CD4-positive, CD25-positive, alpha-beta regulatory T cell (primary cell): ENCODE data around the gene ATXN8OS. TPM values are rescaled to one million over a fixed set of nuclear protein-coding genes. Genes with fewer than 3 reads are reported as not detected.

ENCODE experiments used
- ATAC-seq, 2 donors: fragments of 150-1000 bp; cut with Tn5 transposase; one replicate each; pipeline ENCODE4 v1.10.0; 2021; ENCODE audit warnings: low read depth in 2 of 2, moderate number of reproducible peaks in 2 of 2, moderate library complexity in 1 of 2
- DNase-seq, 3 donors: peaks; one replicate each; pipeline versions ENCODE4 v3.0.0 to v3.0.0-alpha.2; 2012 to 2022; ENCODE audit warnings: mixed read lengths in 1 of 3
- H3K27ac ChIP-seq: one replicate; pipeline ENCODE4 v1.7.0; 2013; ENCODE audit warnings: mild to moderate bottlenecking, low read length; ENCODE audit not compliant: insufficient read depth, poor library complexity, severe bottlenecking
- H3K27me3 ChIP-seq: one replicate; pipeline ENCODE4 v1.7.0; 2013; ENCODE audit warnings: low read length; ENCODE audit not compliant: control insufficient read depth, insufficient read depth
- H3K36me3 ChIP-seq: one replicate; pipeline ENCODE4 v1.7.0; 2013; ENCODE audit warnings: mild to moderate bottlenecking, low read length, moderate library complexity; ENCODE audit not compliant: control insufficient read depth, insufficient read depth
- H3K4me1 ChIP-seq: 2 replicates; pipeline ENCODE4 v1.7.0; 2013; ENCODE audit warnings: mild to moderate bottlenecking, low read length; ENCODE audit not compliant: insufficient read depth, control insufficient read depth, poor library complexity, severe bottlenecking
- H3K4me3 ChIP-seq: one replicate; pipeline ENCODE4 v1.7.0; 2013; ENCODE audit warnings: low read depth, mild to moderate bottlenecking, low read length, moderate library complexity
- H3K9me3 ChIP-seq, 2 experiments: 1 replicate in 1 of 2; 2 replicates in 1 of 2; pipeline ENCODE4 v1.7.0; 2013; ENCODE audit warnings: low read length in 2 of 2, mild to moderate bottlenecking in 1 of 2, moderate library complexity in 1 of 2; ENCODE audit not compliant: control insufficient read depth in 2 of 2
- H3K27ac Mint-ChIP-seq, 3 donors: one replicate each; pipeline ENCODE4 v1.8.0; 2020 to 2022; ENCODE audit warnings: mild to moderate bottlenecking in 3 of 3, mixed read lengths in 3 of 3, moderate library complexity in 2 of 3
- H3K27me3 Mint-ChIP-seq: one replicate; pipeline ENCODE4 v1.8.0; 2022; ENCODE audit warnings: mild to moderate bottlenecking, mixed read lengths
- H3K36me3 Mint-ChIP-seq: one replicate; pipeline ENCODE4 v1.8.0; 2020; ENCODE audit warnings: mixed read lengths
- H3K4me1 Mint-ChIP-seq, 4 donors: one replicate each; pipeline ENCODE4 v1.8.0; 2020 to 2022; ENCODE audit warnings: mixed read lengths in 4 of 4, mild to moderate bottlenecking in 1 of 4
- H3K4me3 Mint-ChIP-seq, 4 donors: one replicate each; pipeline ENCODE4 v1.8.0; 2020 to 2022; ENCODE audit warnings: mild to moderate bottlenecking in 4 of 4, mixed read lengths in 4 of 4, moderate library complexity in 3 of 4
- H3K9me3 Mint-ChIP-seq, 7 donors: one replicate each; pipeline ENCODE4 v1.8.0; 2020 to 2022; ENCODE audit warnings: mixed read lengths in 7 of 7, mild to moderate bottlenecking in 3 of 7, moderate library complexity in 2 of 7
- polyA plus RNA-seq, 4 donors: library from polyadenylated mRNA; unstranded; fragments of 300-500 nt; fragmentation: Illumina TruSeq; gene quantifications; one replicate each; pipeline ENCODE4 v1.2.3, GENCODE V29; 2021
- total RNA-seq: library from RNA; stranded (reverse); gene quantifications from one replicate; pipeline ENCODE4 v1.2.3, GENCODE V29; 2022

Gene ATXN8OS
- total and polyA plus RNA-seq, 5 donors from 2014 or later, result not detected

GRCh38 chr13:70171151-70171550 lies 63.5 kb downstream of the ATXN8OS start:
- Mint-ChIP-seq H3K4me1 (no peaks in the 10 kb centered on the region), H3K27ac (no peak overlapping the region), H3K9me3 (peaks cover 0 to 24% (median 9%) of the 10 kb centered on the region in 7 donors), H3K36me3 (no peaks in the 10 kb centered on the region), H3K27me3 (no peaks in the 10 kb centered on the region), H3K4me3 (no peak overlapping the region)
- H3K36me3 ChIP-seq, result no peaks in the 10 kb centered on the region
- H3K4me1 ChIP-seq, result no peaks in the 10 kb centered on the region
- H3K4me3 ChIP-seq, result no peak overlapping the region
- H3K9me3 ChIP-seq, result peaks cover 0 to 2% of the 10 kb centered on the region in 2 experiments
- no peak for ATAC-seq
- DNase-seq, result no peak
- H3K27me3 ChIP-seq, result no peaks in the 10 kb centered on the region
- no peak overlapping the region for H3K27ac ChIP-seq

GRCh38 chr13:70172946-70173597 lies 65.4 kb downstream of the ATXN8OS start:
- Histone ChIP-seq H3K36me3 (no peaks in the 10 kb centered on the region), H3K27ac (no peak overlapping the region), H3K4me3 (no peak overlapping the region), H3K27me3 (no peaks in the 10 kb centered on the region), H3K4me1 (no peaks in the 10 kb centered on the region), H3K9me3 (peaks cover 0 to 2% of the 10 kb centered on the region in 2 experiments)
- no peak overlapping the region for H3K27ac Mint-ChIP-seq
- H3K9me3 Mint-ChIP-seq, result peaks cover 0 to 28% (median 13%) of the 10 kb centered on the region in 7 donors
- DNase-seq (no peak), ATAC-seq (no peak)
- H3K4me1 Mint-ChIP-seq, result no peaks in the 10 kb centered on the region
- H3K27me3 Mint-ChIP-seq, result no peaks in the 10 kb centered on the region
- no peaks in the 10 kb centered on the region for H3K36me3 Mint-ChIP-seq
- H3K4me3 Mint-ChIP-seq, result no peak overlapping the region

GRCh38 chr13:70173598-70173959 lies 66.0 kb downstream of the ATXN8OS start:
- no peaks in the 10 kb centered on the region for H3K27me3 Mint-ChIP-seq
- H3K27ac Mint-ChIP-seq, result no peak overlapping the region
- H3K9me3 ChIP-seq, result peaks cover 0 to 2% of the 10 kb centered on the region in 2 experiments
- H3K4me3 ChIP-seq, result no peak overlapping the region
- H3K9me3 Mint-ChIP-seq, result peaks cover 0 to 27% (median 13%) of the 10 kb centered on the region in 7 donors
- no peaks in the 10 kb centered on the region for H3K4me1 ChIP-seq
- no peaks in the 10 kb centered on the region for H3K36me3 ChIP-seq
- H3K27me3 ChIP-seq, result no peaks in the 10 kb centered on the region
- H3K27ac ChIP-seq, result no peak overlapping the region
- H3K4me1 Mint-ChIP-seq, result no peaks in the 10 kb centered on the region
- no peak for DNase-seq
- ATAC-seq, result no peak
- no peaks in the 10 kb centered on the region for H3K36me3 Mint-ChIP-seq
- no peak overlapping the region for H3K4me3 Mint-ChIP-seq

GRCh38 chr13:70178346-70178745 lies 70.7 kb downstream of the ATXN8OS start:
- Histone ChIP-seq H3K27me3 (no peaks in the 10 kb centered on the region), H3K9me3 (no peaks in the 10 kb centered on the region), H3K27ac (no peak overlapping the region), H3K4me1 (no peaks in the 10 kb centered on the region), H3K36me3 (no peaks in the 10 kb centered on the region), H3K4me3 (no peak overlapping the region)
- no peak for DNase-seq
- no peaks in the 10 kb centered on the region for H3K36me3 Mint-ChIP-seq
- peaks cover 1 to 29% (median 9%) of the 10 kb centered on the region in 7 donors for H3K9me3 Mint-ChIP-seq
- ATAC-seq, result no peak
- no peak overlapping the region for H3K4me3 Mint-ChIP-seq
- no peaks in the 10 kb centered on the region for H3K27me3 Mint-ChIP-seq
- H3K4me1 Mint-ChIP-seq, result no peaks in the 10 kb centered on the region
- no peak overlapping the region for H3K27ac Mint-ChIP-seq

Other genes with a start within 250 kb of the ATXN8OS start
- gene KLHL1, start 626 bp downstream of the ATXN8OS start, total RNA-seq, result not detected
- not detected for gene KLHL1, start 626 bp downstream of the ATXN8OS start, polyA plus RNA-seq